T-cell (primary cell): Measurements from ENCODE around the gene DHX9. TPM values are rescaled to one million over a fixed set of nuclear protein-coding genes. Genes with fewer than 3 reads are reported as not detected.

ENCODE experiments used
- ATAC-seq, 4 experiments: fragments of 200-7000 bp in 3 of 4; fragments of 150-1000 bp in 1 of 4; cut with Tn5 transposase; replicated peaks in 1 of 4; 1 replicate in 3 of 4; 2 replicates in 1 of 4; pipeline ENCODE4 v1.10.0; 2021; ENCODE audit warnings: moderate library complexity in 3 of 4, mild to moderate bottlenecking in 2 of 4, moderate number of reproducible peaks in 1 of 4
- CTCF ChIA-PET, 2 donors: fragments of 300-600 bp; sonication (Branson Sonifier 250); formaldehyde crosslinking; loops; one replicate each; lab custom pipeline; 2022; ENCODE audit warnings: antibody characterized with exemption in 2 of 2; lab: Charles Lee
- POLR2A ChIA-PET, 2 donors: fragments of 300-600 bp; sonication (Branson Sonifier 250); formaldehyde crosslinking; loops; one replicate each; lab custom pipeline; 2022; ENCODE audit warnings: antibody characterized with exemption in 2 of 2; lab: Charles Lee
- DNase-seq, 35 experiments: peaks; one replicate each; pipeline versions ENCODE4 v3.0.0 to v3.0.0-alpha.2; 2013 to 2023
- H3K27ac ChIP-seq: one replicate; pipeline ENCODE4 v1.5.1; 2013; ENCODE audit warnings: low read length
- H3K27me3 ChIP-seq, 2 experiments: replicated peaks in 1 of 2; 1 replicate in 1 of 2; 2 replicates in 1 of 2; pipeline versions ENCODE4 v1.6.1 to v1.7.0; 2013; ENCODE audit warnings: low read length in 1 of 2, mixed read lengths in 1 of 2; ENCODE audit not compliant: control insufficient read depth in 2 of 2, insufficient read depth in 2 of 2; ENCODE audit errors: extremely low read depth in 1 of 2
- H3K36me3 ChIP-seq, 2 donors: 1 replicate in 1 of 2; 2 replicates in 1 of 2; pipeline versions ENCODE4 v1.6.1 to v1.7.0; 2013; ENCODE audit warnings: low read length in 1 of 2; ENCODE audit not compliant: control insufficient read depth in 2 of 2, insufficient read depth in 1 of 2; ENCODE audit errors: extremely low read depth in 1 of 2
- H3K4me1 ChIP-seq, 2 experiments: 1 replicate in 1 of 2; 2 replicates in 1 of 2; pipeline versions ENCODE4 v1.6.1 to v1.7.0; 2013; ENCODE audit warnings: low read length in 2 of 2, mixed read lengths in 1 of 2; ENCODE audit not compliant: insufficient read depth in 2 of 2, control insufficient read depth in 1 of 2; ENCODE audit errors: extremely low read depth in 1 of 2
- H3K4me3 ChIP-seq, 2 donors: 1 replicate in 1 of 2; 2 replicates in 1 of 2; pipeline versions ENCODE4 v1.5.1 to v1.7.0; 2013; ENCODE audit warnings: mild to moderate bottlenecking in 2 of 2, low read length in 1 of 2, moderate library complexity in 1 of 2; ENCODE audit not compliant: control insufficient read depth in 1 of 2; ENCODE audit errors: extremely low read depth in 1 of 2
- H3K9me3 ChIP-seq: 2 replicates; pipeline ENCODE4 v1.7.0; 2013
- H3K27ac Mint-ChIP-seq, 2 donors: one replicate each; pipeline ENCODE4 v1.8.0; 2020 to 2021; ENCODE audit warnings: mild to moderate bottlenecking in 2 of 2, mixed read lengths in 2 of 2
- H3K27me3 Mint-ChIP-seq, 2 donors: one replicate each; pipeline ENCODE4 v1.8.0; 2021 to 2022; ENCODE audit warnings: mixed read lengths in 2 of 2
- H3K36me3 Mint-ChIP-seq: one replicate; pipeline ENCODE4 v1.8.0; 2021; ENCODE audit warnings: mixed read lengths
- H3K4me1 Mint-ChIP-seq, 3 donors: one replicate each; pipeline ENCODE4 v1.8.0; 2020 to 2022; ENCODE audit warnings: mixed read lengths in 3 of 3, mild to moderate bottlenecking in 1 of 3
- H3K4me3 Mint-ChIP-seq, 3 donors: one replicate each; pipeline ENCODE4 v1.8.0; 2020 to 2022; ENCODE audit warnings: mild to moderate bottlenecking in 3 of 3, mixed read lengths in 3 of 3, moderate library complexity in 3 of 3
- H3K9me3 Mint-ChIP-seq, 3 donors: one replicate each; pipeline ENCODE4 v1.8.0; 2020 to 2022; ENCODE audit warnings: mixed read lengths in 3 of 3
- WGBS: methylation state at CpG from one replicate; pipeline ENCODE4 v1.1.5; 2013; ENCODE audit warnings: missing lambda C conversion rate; ENCODE audit not compliant: insufficient coverage; 5-methylcytosine and 5-hydroxymethylcytosine counted together
- total RNA-seq, 35 experiments: library from RNA in 6 of 35; stranded (reverse) in 6 of 35; fragments of 120-200 nt in 1 of 35; gene quantifications; one replicate each; pipeline versions ENCODE4 v1.2.1 to v1.2.4 and lab custom pipeline; 2013 to 2026

DHX9 gene
- total RNA-seq (100 to 1,000 TPM; 180 to 264 (median 193) TPM), total RNA-seq (lab: John Stamatoyannopoulos, UW) (305 to 851 (median 521) reads per million in 29 experiments)
- 158 TPM for total RNA-seq (2013)

DNA sequence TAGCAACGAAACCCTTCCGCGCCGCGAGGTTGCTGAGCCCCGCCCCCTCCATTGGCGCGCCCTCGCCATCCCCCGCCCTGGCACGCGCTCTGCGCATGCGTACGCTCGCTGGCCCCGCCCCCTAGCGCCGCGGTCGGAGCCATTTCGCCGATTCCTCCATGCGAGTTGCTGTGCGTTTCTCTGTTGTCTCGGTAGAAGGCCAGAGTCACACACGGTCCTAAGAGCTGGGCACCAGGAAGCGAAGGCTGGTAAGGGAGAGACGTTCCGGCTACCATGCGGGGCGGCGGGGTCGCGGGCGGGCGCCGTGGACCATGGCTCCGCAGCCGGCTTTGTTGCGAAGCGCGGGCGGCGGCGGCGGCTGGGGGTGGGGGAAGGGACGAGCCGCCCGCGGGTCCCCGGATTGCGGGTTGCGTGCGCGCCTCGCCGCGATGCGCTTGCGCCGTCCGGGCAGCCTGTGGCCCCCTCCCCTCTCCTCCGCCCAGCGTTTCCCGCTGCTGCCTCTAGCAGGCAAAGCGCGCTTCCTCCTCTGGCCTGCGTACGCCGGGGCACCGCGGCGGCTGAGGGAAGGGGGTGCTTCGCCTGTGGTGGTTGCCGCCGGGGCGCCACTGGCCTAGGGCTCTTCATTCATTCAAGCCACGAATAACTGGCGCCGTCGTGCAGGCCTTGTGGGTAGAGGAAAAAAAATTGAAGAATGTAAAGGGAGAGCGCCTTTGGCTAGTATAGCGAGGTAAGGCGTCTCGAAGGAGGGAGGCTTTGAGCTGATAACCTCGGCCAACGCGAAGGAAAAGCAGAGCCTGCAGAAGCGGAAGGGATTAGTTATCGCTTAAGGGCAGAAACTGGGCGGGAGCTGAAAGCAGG is at the start of gene DHX9:
Gene DHX9, plus strand, starts transcription at position 139 of the 858 bp plus-strand sequence. CDS start 3,220 bp downstream, outside the sequence.
- DNase-seq (peak; percentile 89 to 98 (median 94)), ATAC-seq (peak; percentile 85 to 89 (median 88))
- H3K36me3 ChIP-seq = peaks cover 0 to 13% of the 10 kb centered on the region in 2 donors
- Mint-ChIP-seq H3K36me3 (peaks cover 22% of the 10 kb centered on the region), H3K9me3 (no peaks in the 10 kb centered on the region), H3K4me3 (peak within 1 kb of the TSS; percentile 93 to 97 (median 96)), H3K4me1 (peaks cover 46 to 53% (median 51%) of the 10 kb centered on the region in 3 donors), H3K27me3 (peaks cover 0 to 2% of the 10 kb centered on the region in 2 donors), H3K27ac (peak within 1 kb of the TSS; percentile 96 to 97)
- ChIA-PET POLR2A (no interaction called here), CTCF (interaction anchor here (0.5 to 0.7 kb wide), 3 partner anchors 11 to 810 kb away, joined by 4 to 7 read pairs (median 4); no protein-coding TSS in a partner anchor)
- H3K4me1 ChIP-seq = peaks cover 21 to 30% of the 10 kb centered on the region in 2 experiments
- peak within 1 kb of the TSS; percentile 64 to 92 for H3K4me3 ChIP-seq
- no peaks in the 10 kb centered on the region for H3K9me3 ChIP-seq
- H3K27ac ChIP-seq = peak within 1 kb of the TSS; percentile 87
- under 1% methylated on average over 86 of the region's 92 CpGs for WGBS
- no peaks in the 10 kb centered on the region for H3K27me3 ChIP-seq

DNA sequence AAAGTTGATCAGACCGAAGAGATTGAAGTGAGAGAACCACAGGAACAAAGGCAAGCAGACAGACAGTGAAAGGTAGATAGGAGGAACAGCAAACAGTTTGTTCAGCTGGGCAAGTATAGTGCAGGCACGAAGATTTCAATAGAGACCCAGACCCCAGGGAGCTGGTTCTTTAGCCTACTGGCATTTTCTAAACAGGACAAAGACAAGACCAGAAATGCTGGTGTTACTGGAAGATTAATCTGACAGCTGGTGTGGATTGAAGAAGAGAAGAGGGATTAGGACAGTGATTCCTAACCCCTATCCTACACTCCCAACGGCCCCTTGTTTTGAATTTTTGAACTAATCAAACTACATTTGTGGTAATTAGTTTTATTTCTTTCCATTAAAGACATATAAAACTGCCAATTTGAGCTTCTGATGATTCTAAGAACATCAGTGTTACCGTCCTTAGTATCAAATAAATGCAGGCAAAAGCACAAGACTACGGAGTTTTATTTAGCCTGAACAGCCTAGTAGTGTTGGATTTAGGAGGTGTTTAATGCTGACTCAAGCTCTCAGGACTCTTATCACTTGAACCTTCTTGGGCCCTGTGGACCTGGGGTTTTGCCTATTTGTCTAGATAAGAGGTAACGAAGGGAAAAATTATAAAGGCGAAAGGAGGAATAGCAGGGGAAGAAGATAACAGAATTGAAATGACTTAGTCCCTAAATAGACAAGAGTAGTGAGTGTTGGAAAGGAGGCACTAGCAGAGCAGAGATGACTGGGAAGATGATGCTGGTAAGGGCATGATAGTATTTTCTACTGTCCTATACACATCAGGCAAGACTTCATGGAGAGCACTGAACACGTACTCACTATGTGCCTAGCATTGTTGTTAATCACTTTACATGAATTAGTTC is 47.6 kb upstream of the DHX9 start:
- Mint-ChIP-seq H3K36me3 (peaks cover 10% of the 10 kb centered on the region), H3K9me3 (no peaks in the 10 kb centered on the region), H3K4me3 (no peak overlapping the region), H3K27me3 (no peaks in the 10 kb centered on the region), H3K27ac (no peak overlapping the region), H3K4me1 (peaks cover 14 to 20% (median 19%) of the 10 kb centered on the region in 3 donors)
- peaks cover 0 to 4% of the 10 kb centered on the region in 2 donors for H3K36me3 ChIP-seq
- peaks cover 9 to 10% of the 10 kb centered on the region in 2 experiments for H3K4me1 ChIP-seq
- no peak overlapping the region for H3K4me3 ChIP-seq
- H3K27ac ChIP-seq = no peak overlapping the region
- ATAC-seq (no peak), DNase-seq (no peak)
- ChIA-PET POLR2A (interaction anchor here in 1 of 2 donors (0.7 kb wide), 1 partner anchor 178 kb away, joined by 4 read pairs; no protein-coding TSS in a partner anchor), CTCF (interaction anchor here (0.6 to 10.8 kb wide), 6 partner anchors 9 to 196 kb away, joined by 3 to 257 read pairs (median 5); no protein-coding TSS in a partner anchor)
- no peaks in the 10 kb centered on the region for H3K9me3 ChIP-seq
- peaks cover 0 to 2% of the 10 kb centered on the region in 2 experiments for H3K27me3 ChIP-seq
- 83% methylated on average over 3 of the region's 8 CpGs for WGBS

GRCh38 chr1:182794091-182794490 is 45.1 kb upstream of the DHX9 start:
- Histone ChIP-seq H3K4me1 (peaks cover 4 to 6% of the 10 kb centered on the region in 2 experiments), H3K36me3 (peaks cover 0 to 4% of the 10 kb centered on the region in 2 donors), H3K27ac (no peak overlapping the region), H3K4me3 (no peak overlapping the region), H3K27me3 (no peaks in the 10 kb centered on the region), H3K9me3 (no peaks in the 10 kb centered on the region)
- H3K36me3 Mint-ChIP-seq = peaks cover 15% of the 10 kb centered on the region
- POLR2A ChIA-PET = no interaction called here
- no peak overlapping the region for H3K27ac Mint-ChIP-seq
- H3K27me3 Mint-ChIP-seq = no peaks in the 10 kb centered on the region
- 100% methylated on average over 1 of the region's 2 CpGs for WGBS
- DNase-seq = no peak
- H3K4me1 Mint-ChIP-seq = peaks cover 8 to 15% (median 14%) of the 10 kb centered on the region in 3 donors
- CTCF ChIA-PET = interaction anchor here in 1 of 2 donors (0.6 to 0.7 kb wide), 2 partner anchors 174 to 492 kb away, joined by 3 to 5 read pairs; no protein-coding TSS in a partner anchor
- no peak overlapping the region for H3K4me3 Mint-ChIP-seq
- H3K9me3 Mint-ChIP-seq = no peaks in the 10 kb centered on the region
- ATAC-seq = no peak

- DNase-seq (no peak), ATAC-seq (no peak)
- Histone ChIP-seq H3K4me3 (no peak overlapping the region), H3K27me3 (no peaks in the 10 kb centered on the region), H3K36me3 (peaks cover 0 to 4% of the 10 kb centered on the region in 2 donors), H3K27ac (no peak overlapping the region), H3K4me1 (peaks cover 3 to 4% of the 10 kb centered on the region in 2 experiments), H3K9me3 (no peaks in the 10 kb centered on the region)
- no peaks in the 10 kb centered on the region for H3K27me3 Mint-ChIP-seq
- no peak overlapping the region for H3K4me3 Mint-ChIP-seq
- ChIA-PET CTCF (interaction anchor here in 1 of 2 donors (0.6 kb wide), 1 partner anchor 175 kb away, joined by 5 read pairs; no protein-coding TSS in a partner anchor), POLR2A (no interaction called here)
- H3K36me3 Mint-ChIP-seq = peaks cover 17% of the 10 kb centered on the region
- WGBS = 83% methylated on average over 1 of the region's 3 CpGs
- H3K4me1 Mint-ChIP-seq = peaks cover 7 to 13% (median 11%) of the 10 kb centered on the region in 3 donors
- no peak overlapping the region for H3K27ac Mint-ChIP-seq
- no peaks in the 10 kb centered on the region for H3K9me3 Mint-ChIP-seq
Measured at GRCh38 chr1:182794676-182795201, 44.4 kb upstream of the DHX9 start.

DNA sequence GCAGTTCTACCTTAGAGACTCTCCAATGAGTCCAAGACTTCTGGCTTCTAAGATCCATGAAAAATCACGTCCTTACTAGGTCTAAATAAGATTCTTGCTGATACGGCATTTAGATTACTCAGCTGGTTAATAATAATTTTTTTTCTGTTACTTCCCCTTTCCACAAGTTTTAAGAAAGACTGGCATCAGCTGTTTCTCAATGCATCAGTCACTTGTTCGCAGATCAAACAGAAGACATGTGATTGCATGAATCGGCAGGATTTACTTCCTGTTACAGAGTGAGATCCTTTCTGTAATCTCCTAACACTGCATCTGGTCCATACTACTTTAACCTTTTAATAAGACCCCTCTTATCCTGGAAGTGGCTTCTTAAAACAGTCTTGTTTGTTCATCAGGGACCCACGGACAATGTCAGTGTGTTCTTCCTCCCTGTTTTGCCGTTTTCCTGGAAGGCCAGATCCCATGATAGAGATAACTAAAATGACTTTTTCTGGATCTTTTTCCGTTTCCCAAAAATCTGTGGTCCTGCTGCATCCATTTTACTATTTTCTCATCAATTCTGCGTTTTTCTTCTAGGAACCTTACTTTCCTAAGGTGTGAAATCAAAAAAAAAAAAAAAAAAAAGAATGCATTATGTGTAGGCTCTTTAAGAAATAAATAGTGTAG is 43.5 kb upstream of the DHX9 start:
- Mint-ChIP-seq H3K4me1 (peaks cover 6 to 8% (median 7%) of the 10 kb centered on the region in 3 donors), H3K4me3 (no peak overlapping the region), H3K9me3 (no peaks in the 10 kb centered on the region), H3K27ac (no peak overlapping the region), H3K27me3 (no peaks in the 10 kb centered on the region), H3K36me3 (peaks cover 17% of the 10 kb centered on the region)
- H3K27ac ChIP-seq = no peak overlapping the region
- no peak overlapping the region for H3K4me3 ChIP-seq
- peaks cover 0 to 4% of the 10 kb centered on the region in 2 donors for H3K36me3 ChIP-seq
- no peaks in the 10 kb centered on the region for H3K4me1 ChIP-seq
- no peak for ATAC-seq
- no peaks in the 10 kb centered on the region for H3K9me3 ChIP-seq
- H3K27me3 ChIP-seq = no peaks in the 10 kb centered on the region
- ChIA-PET CTCF (interaction anchor here in 1 of 2 donors (1.0 to 1.4 kb wide), 2 partner anchors 14 to 198 kb away, joined by 3 read pairs; no protein-coding TSS in a partner anchor), POLR2A (no interaction called here)
- 50% methylated on average over 2 of the region's 8 CpGs for WGBS
- peak in 1 of 35 experiments; percentile 30 for DNase-seq
